Mucosa of descending colon (tissue), 3 donors: ENCODE measurements around the gene TGIF2. TPM values are rescaled to one million over a fixed set of nuclear protein-coding genes. Genes with fewer than 3 reads are reported as not detected.

Experiments used
- ATAC-seq: fragments of 200-7000 bp; cut with Tn5 transposase; one replicate; pipeline ENCODE4 v1.9.1; 2020; ENCODE audit warnings: mild to moderate bottlenecking, moderate library complexity
- DNase-seq, 3 donors: peaks; one replicate each; pipeline ENCODE4 v3.0.0-alpha.2; 2020
- H3K36me3 ChIP-seq: fragments of 200-600 bp; one replicate; pipeline ENCODE4 v1.8.0; 2021; ENCODE audit warnings: low read depth, mild to moderate bottlenecking
- H3K4me1 ChIP-seq: fragments of 200-600 bp; one replicate; pipeline ENCODE4 v1.8.0; 2021; ENCODE audit warnings: low read depth, mild to moderate bottlenecking
- H3K4me3 ChIP-seq: fragments of 200-600 bp; one replicate; pipeline ENCODE4 v1.8.0; 2021; ENCODE audit warnings: mild to moderate bottlenecking
- H3K9me3 ChIP-seq: fragments of 200-600 bp; one replicate; pipeline ENCODE4 v1.8.0; 2021; ENCODE audit warnings: mild to moderate bottlenecking
- CTCF ChIP-seq: fragments of 200-600 bp; IDR thresholded peaks from one replicate; pipeline ENCODE4 v1.8.0; 2022; ENCODE audit warnings: antibody characterized with exemption, mild to moderate bottlenecking
- intact Hi-C, 2 donors: fragments of 100-400 bp; cut with DNase I in 1 of 2; cut with micrococcal nuclease in 1 of 2; formaldehyde crosslinking; loops; one replicate each; pipeline versions ENCODE4 v1.11.0 to v1.11.1; 2022; cut with DNase I, micrococcal nuclease
- total RNA-seq, 3 donors: library from RNA; stranded (reverse); fragmentation: NEBNext Ultra II Directional in 2 of 3; extraction: Animal tissue kit (Norgen Biotek cat#: 25700) in 2 of 3; gene quantifications; one replicate each; pipeline versions ENCODE4 v1.2.1 to v1.2.4, GENCODE V29; 2021 to 2023
- donor health status: DM: no; HTN: no; CAD: no; lungs with moderate emphysema.
- donor health status: DM: no; HTN: no; CAD: no.
- donor health status: DM: no; HTN: yes; CAD: no.

TGIF2 gene
- total RNA-seq, 3 donors from 2014 or later = 4.2 to 13.3 (median 6.5) TPM

GRCh38 chr20:36541227-36541767 is 32.1 kb upstream of the TGIF2 start, which contains the start of gene MYL9:
TSS of gene MYL9 (plus strand) at chr20:36541519. CDS start at chr20:36544885, 3,366 bp downstream.
- H3K9me3 ChIP-seq = no peaks in the 10 kb centered on the region
- no peak for TF ChIP-seq CTCF
- peak within 1 kb of the TSS; percentile 24 for H3K4me3 ChIP-seq
- ATAC-seq = peak; percentile 82
- peak; percentile 81 to 85 (median 84) for DNase-seq
- no peaks in the 10 kb centered on the region for H3K4me1 ChIP-seq
- H3K36me3 ChIP-seq = no peaks in the 10 kb centered on the region
- intact Hi-C loops = loop anchor here in 1 of 2 donors (10.0 kb wide), 1 partner anchor 76 kb away; no protein-coding TSS in a partner anchor

- ATAC-seq = peak; percentile 39
- H3K4me3 ChIP-seq = peak overlapping the region; percentile 24
- H3K36me3 ChIP-seq = no peaks in the 10 kb centered on the region
- intact Hi-C loops = loop anchor here in 1 of 2 donors (10.0 kb wide), 1 partner anchor 77 kb away; no protein-coding TSS in a partner anchor
- no peak for TF ChIP-seq CTCF
- no peaks in the 10 kb centered on the region for H3K9me3 ChIP-seq
- H3K4me1 ChIP-seq = no peaks in the 10 kb centered on the region
- DNase-seq = peak in 1 of 3 donors; percentile 29
These were observed 31.5 kb upstream of the TGIF2 start for GRCh38 chr20:36541768-36542488.

- Histone ChIP-seq H3K36me3 (no peaks in the 10 kb centered on the region), H3K4me3 (no peak overlapping the region), H3K4me1 (no peaks in the 10 kb centered on the region), H3K9me3 (no peaks in the 10 kb centered on the region)
- DNase-seq = no peak
- ATAC-seq = no peak
- TF ChIP-seq CTCF = no peak
- intact Hi-C loops = loop anchor here in 1 of 2 donors (10.0 kb wide), 1 partner anchor 78 kb away; no protein-coding TSS in a partner anchor
These were observed 30.7 kb upstream of the TGIF2 start for GRCh38 chr20:36542516-36543183.

GRCh38 chr20:36543184-36544133 is 29.9 kb upstream of the TGIF2 start:
- no peak for TF ChIP-seq CTCF
- H3K9me3 ChIP-seq = no peaks in the 10 kb centered on the region
- H3K36me3 ChIP-seq = no peaks in the 10 kb centered on the region
- H3K4me1 ChIP-seq = no peaks in the 10 kb centered on the region
- intact Hi-C loops = loop anchor here in 1 of 2 donors (10.0 kb wide), 1 partner anchor 79 kb away; no protein-coding TSS in a partner anchor
- ATAC-seq = peak; percentile 46
- no peak overlapping the region for H3K4me3 ChIP-seq
- peak; percentile 53 to 68 (median 62) for DNase-seq
